NB4 (cell line): ENCODE results near the gene KLHL12.
"Not testable (repeated sequence)": the region's sequence is repeated elsewhere in the genome, so short reads cannot be mapped to it uniquely, and the experiment has no call there.

Experiments used
- CTCF ChIP-seq: IDR thresholded peaks from one replicate; pipeline ENCODE4 v1.5.1; 2012; ENCODE audit warnings: low read depth, low read length
- POLR2A ChIP-seq: IDR thresholded peaks from 2 replicates; pipeline ENCODE4 v1.6.1; 2011; ENCODE audit warnings: mild to moderate bottlenecking; ENCODE audit not compliant: insufficient read length; ENCODE audit errors: extremely low read depth

DNA sequence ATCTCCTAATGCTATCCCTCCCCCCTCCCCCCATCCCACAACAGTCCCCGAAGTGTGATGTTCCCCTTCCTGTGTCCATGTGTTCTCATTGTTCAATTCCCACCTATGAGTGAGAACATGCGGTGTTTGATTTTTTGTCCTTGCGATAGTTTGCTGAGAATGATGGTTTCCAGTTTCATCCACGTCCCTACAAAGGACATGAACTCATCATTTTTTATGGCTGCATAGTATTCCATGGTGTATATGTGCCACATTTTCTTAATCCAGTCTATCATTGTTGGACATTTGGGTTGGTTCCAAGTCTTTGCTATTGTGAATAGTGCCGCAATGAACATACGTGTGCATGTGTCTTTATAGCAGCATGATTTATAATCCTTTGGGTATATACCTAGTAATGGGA lies 9.4 kb upstream of the KLHL12 start:
- TF ChIP-seq CTCF, POLR2A: not testable (repeated sequence)
